ENCODE data around the gene HNRNPH3.
A peak's percentile ranks its signal among the peaks of the same experiment; 100 is the strongest.

Gene HNRNPH3

DNA sequence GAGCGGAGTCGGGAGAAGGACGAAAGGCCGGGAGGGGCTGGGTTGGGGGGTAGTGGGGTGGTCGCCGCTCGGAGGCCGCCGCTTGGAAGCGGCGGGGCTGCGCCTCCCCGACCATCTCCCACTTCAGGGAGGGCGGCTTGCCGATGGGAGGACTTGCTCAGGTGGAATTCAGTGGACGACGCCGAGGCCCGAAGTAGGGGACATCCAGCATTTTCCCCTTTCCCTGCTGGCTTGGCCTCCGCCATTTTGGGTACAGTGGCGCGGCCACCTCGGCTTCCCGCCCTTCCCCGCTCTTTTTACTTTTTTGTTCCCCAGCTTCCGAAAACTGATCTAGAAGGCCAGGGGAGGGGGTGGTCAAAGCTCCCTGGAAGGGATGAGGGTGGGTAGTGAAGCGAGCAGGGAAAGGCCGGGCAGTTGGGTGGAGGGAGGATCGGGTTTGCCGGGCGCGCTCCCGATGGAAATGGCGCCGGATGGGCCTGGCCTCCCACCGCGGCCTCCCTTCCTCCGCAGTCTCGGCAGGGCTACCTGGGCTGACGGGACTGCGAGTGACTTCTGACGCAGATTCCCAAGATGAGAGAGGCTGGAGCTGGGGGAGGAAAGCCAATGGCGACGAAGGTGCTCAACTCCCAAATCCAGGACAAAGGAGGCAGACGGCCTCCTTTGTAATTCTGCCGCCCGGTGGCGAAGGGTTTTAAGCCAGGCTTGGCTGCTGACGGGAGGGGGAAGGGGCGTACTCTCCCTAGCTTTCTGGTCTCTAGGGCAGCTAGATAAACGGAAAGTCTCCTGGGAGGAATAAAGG lies 594 bp downstream of the HNRNPH3 start, which contains the start of gene PBLD:
Gene PBLD, minus strand, starts transcription at position 670 of the 799 bp plus-strand sequence. CDS start 26,084 bp downstream, outside the sequence.
- peak; percentile 50 to 57 for DNase-seq

DNA sequence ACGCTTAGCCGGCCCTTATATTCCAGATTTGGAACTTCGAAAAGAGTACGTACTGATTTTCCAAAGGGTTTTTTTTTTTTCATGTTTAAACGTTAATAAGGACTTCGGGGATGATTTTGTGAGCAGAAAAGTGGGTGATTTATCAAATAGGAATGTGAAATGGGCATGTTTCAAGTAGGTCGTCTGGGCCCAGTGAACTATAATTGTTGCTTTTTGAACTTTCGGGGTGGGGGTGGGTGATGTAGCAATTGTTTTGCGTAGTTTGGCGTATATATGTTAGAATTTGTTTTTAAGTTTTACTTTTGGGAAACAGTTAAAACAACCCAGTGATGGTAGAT lies 1.2 kb downstream of the HNRNPH3 start:
- DNase-seq, result no peak

DNA sequence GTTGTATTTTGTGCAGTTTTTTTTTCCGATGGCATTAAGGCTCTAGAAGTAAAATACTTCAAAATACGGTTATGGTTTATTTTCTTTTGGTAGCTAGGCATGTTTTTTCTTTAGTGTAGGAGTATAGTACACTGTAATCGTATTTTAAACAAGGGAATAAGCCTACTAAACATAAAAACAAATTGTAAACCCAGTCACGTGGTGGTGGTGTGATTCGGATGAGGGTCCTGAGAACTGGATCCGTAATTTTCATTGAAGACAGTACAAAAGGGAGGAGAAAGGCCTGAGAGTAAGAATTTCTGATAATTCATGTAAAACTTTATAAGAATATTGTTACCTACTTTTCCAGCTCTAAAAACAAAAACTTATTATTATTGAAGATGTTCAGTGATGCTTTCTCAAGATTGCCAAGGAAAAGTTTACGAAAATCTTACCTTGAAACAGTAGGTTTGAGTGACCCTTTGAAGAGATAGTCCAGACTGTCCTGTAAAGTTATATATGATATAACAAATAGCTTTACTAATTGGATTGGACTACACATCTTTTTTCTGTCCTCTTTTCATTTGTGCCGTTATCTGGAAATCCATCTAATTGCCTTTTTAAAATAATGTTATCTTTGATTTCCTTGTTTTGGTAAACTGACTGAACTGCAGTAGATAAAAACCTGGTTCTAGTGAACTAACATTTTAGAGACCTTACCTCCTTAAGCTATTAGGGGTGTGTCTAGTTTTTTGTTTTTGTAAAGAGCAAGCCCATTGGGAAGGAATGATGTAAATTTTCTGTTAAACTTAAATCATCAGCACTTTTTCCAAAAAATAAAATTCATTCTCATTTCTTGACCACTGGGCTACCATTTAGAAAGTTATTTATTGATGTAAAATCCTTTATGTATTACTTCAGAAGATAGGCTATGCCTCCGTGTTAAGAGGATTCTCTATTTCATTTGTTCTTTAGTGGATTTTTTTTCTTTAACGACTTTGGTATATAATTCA lies 1.9 kb downstream of the HNRNPH3 start:
- no peak for DNase-seq

DNA sequence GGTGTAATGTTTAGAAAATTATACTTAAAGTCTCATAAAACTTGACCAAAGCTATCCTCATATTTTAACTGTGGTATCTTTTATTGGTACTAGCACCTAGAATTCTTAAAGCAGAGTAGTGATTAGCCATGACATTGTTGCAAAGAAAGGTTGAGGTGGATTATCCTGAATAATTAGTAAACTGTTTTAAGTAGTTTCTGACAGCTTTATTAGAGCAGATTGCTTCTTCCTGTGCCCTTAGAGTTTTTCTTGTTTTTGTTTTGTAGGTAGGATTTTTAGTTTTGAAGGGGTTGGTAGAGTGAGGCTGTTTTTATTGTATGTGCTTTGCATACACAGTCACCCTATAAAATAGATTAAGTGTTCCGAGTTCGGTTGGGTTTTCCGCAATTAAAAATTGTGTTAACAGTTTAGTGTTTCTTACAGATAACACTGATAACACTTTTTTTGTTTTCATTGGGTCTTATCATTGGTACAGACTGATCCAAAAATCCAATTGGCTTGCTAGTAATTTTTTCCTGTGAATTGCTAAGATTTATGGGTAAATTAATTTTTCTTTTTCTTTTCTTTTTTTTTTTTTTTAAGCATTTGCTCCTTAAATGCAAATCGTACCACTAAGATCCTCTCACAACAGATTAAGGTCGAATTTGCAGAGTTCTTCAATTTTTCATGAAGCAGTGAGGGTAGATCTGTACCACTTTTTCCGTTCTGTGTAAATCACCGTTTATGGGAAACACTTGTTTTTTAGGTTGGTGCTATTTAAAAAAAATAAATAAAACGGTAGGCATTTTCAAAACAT lies 3.0 kb downstream of the HNRNPH3 start:
- DNase-seq, result no peak

DNA sequence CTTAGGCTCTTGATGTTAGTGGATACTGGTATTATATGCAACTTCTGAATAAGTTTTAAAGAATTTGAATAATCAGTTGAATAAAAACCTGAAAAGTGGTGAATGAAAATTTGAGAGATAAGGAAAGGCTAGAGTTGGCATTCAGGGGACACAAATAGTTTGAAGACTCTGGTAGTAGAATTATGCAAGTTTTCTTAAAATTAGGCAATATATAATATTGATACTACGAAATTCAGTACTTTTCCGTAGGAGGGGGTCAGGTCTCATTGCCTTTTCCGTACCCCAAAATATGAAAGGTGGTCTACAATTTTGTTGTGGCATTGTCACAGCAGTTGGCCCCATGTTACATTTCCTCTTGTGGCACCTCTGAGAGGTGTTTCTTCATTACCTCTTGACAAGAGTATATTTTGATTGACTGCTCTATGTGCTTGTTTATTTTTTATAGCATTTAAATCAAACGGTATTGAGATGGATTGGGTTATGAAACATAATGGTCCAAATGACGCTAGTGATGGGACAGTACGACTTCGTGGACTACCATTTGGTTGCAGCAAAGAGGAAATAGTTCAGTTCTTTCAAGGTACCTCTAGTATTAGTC lies 5.0 kb downstream of the HNRNPH3 start:
- no peak for DNase-seq

DNA sequence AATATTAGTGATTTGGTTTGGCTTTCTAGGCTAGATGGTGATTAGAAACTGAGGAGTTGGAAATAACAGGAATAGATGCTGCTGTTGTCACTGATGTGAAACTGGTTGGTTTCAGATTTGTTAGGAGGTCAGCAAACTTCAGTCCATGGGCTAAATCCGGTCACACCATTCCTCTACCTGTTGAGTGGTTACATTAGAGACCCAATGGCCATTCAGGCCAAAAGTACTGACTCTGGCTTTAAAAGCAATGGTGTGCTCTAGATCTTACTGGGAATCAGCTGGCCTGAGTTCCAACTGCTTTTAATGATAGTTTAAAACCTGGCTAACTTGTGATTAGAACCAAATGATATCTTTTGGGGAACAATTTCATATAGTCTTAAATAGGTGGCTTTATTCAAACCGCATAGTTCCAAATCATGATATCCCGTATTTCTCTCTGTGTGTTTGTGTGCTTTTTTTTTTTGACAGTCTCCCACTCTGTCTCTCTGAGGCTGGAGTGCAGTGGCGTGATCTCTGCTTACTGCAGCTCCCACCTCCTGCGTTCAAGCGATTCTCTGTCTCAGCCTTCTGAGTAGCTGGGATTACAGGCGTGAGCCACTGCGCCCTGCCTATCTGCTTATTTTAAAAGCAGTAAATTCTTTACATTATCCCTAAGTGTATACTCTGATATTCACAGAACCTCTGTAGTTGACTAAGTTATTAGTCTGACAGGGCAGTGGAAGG lies 8.7 kb downstream of the HNRNPH3 start:
- no peak for DNase-seq

DNA sequence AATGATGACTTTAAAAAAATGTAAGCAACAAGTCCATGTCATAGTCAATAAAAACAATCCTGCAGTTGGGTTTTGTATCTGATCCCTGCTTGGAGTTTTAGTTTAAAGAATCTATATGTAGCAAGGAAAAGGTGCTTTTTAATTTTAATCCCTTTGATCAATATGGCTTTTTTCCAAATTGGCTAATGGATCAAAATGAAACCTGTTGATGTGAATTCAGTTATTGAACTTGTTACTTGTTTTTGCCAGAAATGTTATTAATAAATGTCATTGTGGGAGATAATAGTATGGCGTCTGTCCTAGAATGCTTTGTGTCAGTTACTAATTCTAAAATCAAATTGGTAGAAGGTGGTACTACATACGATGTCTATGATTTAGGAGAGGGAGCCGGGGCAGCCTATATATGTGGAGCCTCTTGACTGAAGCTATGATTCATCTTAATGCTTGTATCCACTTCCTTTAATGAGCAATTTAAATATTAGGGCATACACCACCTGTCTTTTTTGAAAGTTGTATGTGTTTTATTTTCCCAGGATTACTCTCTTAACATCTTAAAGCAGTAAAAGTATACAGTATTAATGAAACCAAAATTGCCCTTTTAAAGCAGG lies 11.1 kb downstream of the HNRNPH3 start:
- DNase-seq, result no peak

DNA sequence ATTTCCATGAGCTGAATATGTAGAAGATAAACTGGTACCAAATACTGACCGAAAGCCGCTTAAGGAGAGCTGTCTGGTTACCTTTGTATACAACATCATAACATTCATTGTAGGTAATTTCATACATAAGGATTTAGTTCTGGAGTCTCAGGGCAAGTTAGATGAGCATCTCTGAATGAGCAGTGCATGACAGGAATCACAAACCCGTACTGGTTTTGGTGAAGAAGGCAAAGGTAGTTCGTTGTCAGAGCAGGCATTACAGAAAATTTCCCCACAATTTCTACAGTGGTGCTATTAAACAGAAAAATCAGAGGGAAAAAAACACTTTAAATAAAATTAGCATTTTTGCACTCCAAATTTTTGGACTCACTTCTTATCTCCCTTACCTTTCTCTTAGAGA lies 13.8 kb downstream of the HNRNPH3 start:
- DNase-seq, result no peak

DNA sequence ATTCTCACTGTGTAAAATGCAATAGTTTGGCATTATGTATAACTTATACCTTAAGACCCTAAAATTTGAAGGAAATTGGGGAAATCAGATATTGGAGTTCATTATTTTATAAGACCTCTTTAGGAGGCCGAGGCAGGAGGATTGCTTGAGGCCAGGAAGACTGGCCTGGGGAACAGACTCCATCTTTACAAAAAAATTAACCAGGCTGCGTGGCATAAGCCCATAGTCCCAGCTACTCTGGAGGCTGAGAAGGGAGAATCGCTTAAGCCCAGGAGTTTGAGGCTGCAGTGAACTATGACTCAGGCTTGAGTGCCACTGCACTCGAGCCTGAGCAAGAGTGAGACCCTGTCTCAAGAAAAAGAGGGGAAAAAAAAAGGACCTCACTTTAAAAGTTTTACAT lies 14.9 kb downstream of the HNRNPH3 start:
- DNase-seq, result no peak

DNA sequence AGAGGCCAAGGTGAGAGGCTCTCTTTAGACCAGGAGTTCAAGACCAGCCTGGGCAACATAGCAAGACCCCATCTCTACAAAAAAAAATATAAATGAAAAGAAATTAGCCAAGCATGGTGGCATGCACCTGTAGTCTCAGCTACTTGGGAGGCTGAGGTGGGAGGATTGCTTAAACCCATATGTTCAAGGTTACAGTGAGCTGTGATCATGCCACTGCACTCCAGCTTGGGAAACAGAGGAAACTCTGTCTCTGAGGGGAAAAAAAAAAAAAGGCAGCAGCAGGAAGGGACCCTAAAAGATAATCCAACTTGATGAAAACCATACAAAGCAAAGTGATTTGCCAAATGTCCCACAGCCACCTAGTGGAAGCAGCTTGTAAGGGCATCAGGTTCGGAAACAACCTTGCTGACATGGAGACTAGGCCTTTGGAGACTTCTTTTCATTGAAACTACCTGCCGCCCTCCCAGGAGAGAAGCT lies 16.4 kb downstream of the HNRNPH3 start:
- peak; percentile 21 to 25 for DNase-seq

DNA sequence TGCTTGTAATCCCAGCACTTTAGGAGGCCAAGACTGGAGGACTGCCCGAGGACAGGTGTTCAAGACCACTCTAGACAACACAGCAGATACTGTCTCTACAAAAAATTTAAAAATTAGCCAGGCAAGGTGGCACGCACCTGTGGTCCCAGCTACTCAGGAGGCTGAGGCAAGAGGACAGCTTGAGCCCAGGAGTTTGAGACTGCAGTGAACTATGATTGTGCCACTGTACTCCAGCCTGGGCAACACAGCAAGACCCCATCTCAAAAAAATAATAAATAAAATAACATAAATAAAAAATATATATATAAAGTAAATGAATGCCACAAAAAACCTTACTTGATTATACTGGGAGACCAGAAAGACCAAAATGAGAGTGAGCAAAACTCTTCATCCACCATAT lies 21.7 kb downstream of the HNRNPH3 start:
- DNase-seq, result no peak

DNA sequence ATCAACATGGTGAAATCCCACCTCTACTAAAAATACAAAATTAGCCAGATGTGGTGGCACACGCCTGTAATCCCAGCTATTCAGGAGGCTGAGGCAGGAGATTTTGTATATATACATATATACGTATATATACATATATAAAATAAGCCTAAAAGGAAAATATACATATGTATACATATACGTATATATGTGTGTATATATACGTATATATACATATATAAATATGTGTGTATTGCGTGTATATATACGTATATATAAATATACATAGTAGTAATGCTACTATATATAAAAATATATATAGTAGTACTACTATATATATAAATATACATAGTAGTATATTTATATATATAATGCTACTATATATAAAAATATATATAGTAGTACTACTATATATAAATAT lies 27.3 kb downstream of the HNRNPH3 start:
- DNase-seq, result no peak

DNA sequence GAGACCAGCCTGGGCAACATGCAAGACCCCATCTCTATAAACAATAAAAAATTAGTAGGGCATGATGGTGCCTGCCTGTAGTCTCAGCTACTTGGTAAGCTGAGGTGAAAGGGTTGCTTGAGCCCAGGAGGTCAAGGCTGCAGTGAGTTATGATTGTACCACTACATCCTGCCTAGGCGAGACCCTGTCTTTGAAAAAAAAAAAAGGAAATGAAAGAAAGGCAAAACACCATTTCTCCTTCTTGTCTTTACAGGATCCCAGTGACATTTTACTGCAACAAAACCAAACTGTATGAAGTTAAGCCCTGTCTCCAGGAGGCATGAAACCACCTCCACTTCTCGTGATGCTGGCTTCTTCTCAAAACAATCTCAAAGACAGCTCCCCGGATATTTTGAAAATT lies 30.7 kb downstream of the HNRNPH3 start:
- no peak for DNase-seq

DNA sequence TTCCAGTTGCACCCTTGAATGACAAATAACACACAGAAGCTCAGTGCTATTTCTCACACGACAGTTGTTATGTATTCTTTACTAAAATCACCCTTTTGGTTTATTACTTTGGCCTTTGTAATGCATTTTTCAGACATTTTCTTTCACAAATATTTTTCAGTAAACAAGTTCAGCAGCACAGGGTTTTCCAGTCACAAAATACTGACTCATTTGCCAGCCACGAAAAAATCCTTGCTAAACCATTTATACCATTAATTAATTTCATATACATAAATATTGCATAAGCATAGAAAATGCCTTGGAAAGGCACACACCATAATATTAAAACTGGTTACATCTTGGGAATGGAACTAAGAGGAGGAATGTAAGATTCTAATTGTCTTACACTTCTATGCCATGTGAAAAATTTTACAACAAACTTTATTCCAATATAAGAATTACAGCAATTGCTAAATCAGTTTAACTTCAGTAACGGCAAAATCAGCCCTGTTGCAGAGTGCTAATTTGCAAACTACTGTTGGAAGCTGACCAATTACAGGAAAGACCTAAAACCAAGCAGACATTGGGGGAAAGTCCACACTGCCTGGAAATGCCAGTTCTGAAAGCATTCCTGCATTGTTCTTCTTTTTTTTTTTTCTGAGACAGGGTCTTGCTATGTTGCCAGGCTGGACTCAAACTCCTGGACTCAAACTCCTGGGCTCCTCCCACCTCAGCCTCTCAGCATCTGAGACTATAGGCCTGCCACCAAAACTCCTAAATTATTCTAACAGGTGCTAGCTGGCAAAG lies 32.4 kb downstream of the HNRNPH3 start:
- no peak for DNase-seq

DNA sequence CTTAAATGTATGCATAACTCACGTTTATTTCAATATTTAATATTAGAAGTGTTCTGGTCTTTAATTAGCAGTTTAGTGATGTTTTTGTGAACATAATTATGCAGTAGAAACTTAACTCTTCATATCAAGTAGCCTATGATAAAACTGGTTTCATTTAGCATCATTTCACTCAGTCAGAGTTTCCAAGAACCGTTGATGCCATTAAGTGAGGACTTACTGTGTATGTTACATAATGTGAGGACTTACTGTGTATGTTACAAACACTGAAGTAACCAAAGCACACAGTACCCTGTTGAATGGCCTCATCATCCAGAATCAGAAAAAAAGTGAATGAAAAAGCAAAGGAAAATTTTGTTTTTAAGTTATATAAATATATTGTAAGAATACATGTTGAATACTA lies 33.7 kb downstream of the HNRNPH3 start:
- DNase-seq, result no peak

DNA sequence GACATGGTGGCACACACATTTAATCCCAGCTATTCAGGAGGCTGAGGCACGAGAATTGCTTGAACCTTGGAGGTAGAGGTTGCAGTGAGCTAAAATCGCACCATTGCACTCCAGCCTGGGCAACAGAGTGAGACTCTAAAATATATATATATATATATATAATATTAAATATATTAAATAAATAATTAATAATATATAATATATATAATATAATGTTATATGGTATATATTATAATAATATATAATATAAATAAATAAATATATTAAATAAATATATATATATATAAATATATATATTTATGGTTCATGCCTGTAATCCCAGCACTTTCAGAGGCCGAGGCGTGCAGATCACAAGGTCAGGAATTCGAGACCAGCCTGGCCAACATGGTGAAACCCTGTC lies 34.7 kb downstream of the HNRNPH3 start:
- no peak for DNase-seq

DNA sequence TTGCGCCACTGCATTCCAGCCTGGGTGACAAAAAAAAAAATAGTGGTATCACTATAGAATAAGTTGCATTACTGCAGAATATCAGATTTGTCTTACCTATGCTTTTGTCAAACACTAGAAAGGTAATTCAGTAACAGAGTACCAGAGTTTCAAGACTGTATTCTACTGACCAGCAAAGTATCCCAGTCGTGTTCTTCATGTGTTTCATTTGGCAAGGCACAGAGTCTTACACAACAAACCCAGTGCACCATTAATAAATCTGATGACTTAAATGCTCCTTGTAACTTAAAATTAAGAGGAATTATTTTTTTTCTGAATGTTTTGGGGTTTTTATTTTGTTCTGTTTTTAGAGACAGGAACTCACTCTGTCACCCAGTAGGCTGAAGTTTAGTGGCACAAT lies 35.3 kb downstream of the HNRNPH3 start:
- DNase-seq, result no peak

DNA sequence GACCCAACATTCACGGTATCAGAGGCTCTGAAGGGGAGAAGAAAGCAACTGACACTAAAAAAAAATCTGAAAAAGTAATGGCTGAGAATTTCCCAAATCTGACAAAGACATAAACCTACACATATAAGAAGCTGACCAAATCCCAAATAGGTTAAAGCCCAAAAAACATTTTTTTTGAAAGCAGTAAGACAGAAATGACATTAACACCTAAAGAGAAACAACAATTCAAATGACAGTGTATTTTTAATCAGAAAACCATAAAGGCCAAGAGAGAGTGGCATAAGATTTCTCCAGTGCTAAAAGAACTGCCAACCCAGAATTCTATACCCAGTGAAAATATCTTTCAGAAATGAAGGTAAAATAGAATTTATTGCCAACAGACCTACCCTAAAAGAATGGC lies 39.7 kb downstream of the HNRNPH3 start:
- no peak for DNase-seq

DNA sequence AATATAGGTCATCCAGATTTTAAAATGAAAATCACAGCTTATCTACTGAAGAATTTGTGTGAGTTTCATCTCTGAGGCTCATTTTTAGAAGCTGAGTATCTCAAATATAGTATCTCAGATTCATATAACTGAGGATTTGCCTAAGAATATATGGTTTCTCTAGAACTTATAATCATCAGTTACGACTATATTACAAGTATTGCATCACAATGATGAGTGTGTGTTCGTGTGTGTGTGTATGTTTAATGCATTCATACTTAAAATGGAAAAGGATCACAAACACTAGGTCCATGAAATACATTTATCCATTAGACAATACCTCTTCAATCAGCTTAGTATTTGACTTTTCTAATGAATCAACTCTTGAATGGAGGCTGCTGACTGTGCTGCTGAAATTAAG lies 53.9 kb downstream of the HNRNPH3 start:
- no peak for DNase-seq

All from stimulated activated CD4-positive, alpha-beta T cell treated with anti-CD3 and anti-CD28 coated beads, Interleukin-2, amount 100 ng/mL, for 48 hours (primary cell).